ENCODE measurements around the gene CALHM6.

CALHM6 gene

GRCh38 chr6:116467096-116467495 lies 5.9 kb downstream of the CALHM6 start:
- no peak overlapping the region for H2AFZ ChIP-seq (ENCODE audit: low read length)
- H3K9me2 ChIP-seq (replicated peaks; ENCODE audit: insufficient read depth, low read length): no peaks in the 10 kb centered on the region
- no peak overlapping the region for H3K9ac ChIP-seq (ENCODE audit: low read length)
- no peak for DNase-seq
- H3F3A ChIP-seq (ENCODE audit: insufficient read depth, low read length): no peaks in the 10 kb centered on the region
- H3K4me3 ChIP-seq (ENCODE audit: low read length): no peak overlapping the region
- H3K27ac ChIP-seq (ENCODE audit: low read length): no peak overlapping the region
- no peaks in the 10 kb centered on the region for H3K36me3 ChIP-seq (replicated peaks; ENCODE audit: insufficient read depth, low read length)
- no peaks in the 10 kb centered on the region for H4K20me1 ChIP-seq (ENCODE audit: insufficient read depth, low read length)
- peaks cover 5% of the 10 kb centered on the region; the same call in 1 of the 2 replicates for H3K27me3 ChIP-seq (replicated peaks; ENCODE audit: insufficient read depth, low read length)
- H3K4me2 ChIP-seq (ENCODE audit: low read depth, low read length): no peak overlapping the region
- no peaks in the 10 kb centered on the region for H3K9me3 ChIP-seq (replicated peaks; ENCODE audit: insufficient read depth, low read length)
- TF ChIP-seq EZH2phosphoT487 (IDR thresholded peaks at IDR 0.05; ENCODE audit: low read length) (no peak), EZH2 (optimal IDR thresholded peaks at IDR 0.05; ENCODE audit: low read depth, low read length) (no peak), CTCF (IDR thresholded peaks at IDR 0.05; ENCODE audit: low read length) (no peak)
- H3K79me2 ChIP-seq (ENCODE audit: low read length): no peaks in the 10 kb centered on the region
- H3K4me1 ChIP-seq (ENCODE audit: low read length): peaks cover 17% of the 10 kb centered on the region

- Histone ChIP-seq H3K4me3 (ENCODE audit: low read length) (no peak overlapping the region), H3K79me2 (ENCODE audit: low read length) (no peaks in the 10 kb centered on the region), H3K9ac (ENCODE audit: low read length) (no peak overlapping the region), H3K4me1 (ENCODE audit: low read length) (peaks cover 16% of the 10 kb centered on the region), H3K9me3 (replicated peaks; ENCODE audit: insufficient read depth, low read length) (no peaks in the 10 kb centered on the region), H3K36me3 (replicated peaks; ENCODE audit: insufficient read depth, low read length) (no peaks in the 10 kb centered on the region), H2AFZ (ENCODE audit: low read length) (no peak overlapping the region), H3K9me2 (replicated peaks; ENCODE audit: insufficient read depth, low read length) (no peaks in the 10 kb centered on the region), H3K27me3 (replicated peaks; ENCODE audit: insufficient read depth, low read length) (peaks cover 5% of the 10 kb centered on the region; the same call in 1 of the 2 replicates), H3K4me2 (ENCODE audit: low read depth, low read length) (no peak overlapping the region), H3F3A (ENCODE audit: insufficient read depth, low read length) (no peaks in the 10 kb centered on the region), H4K20me1 (ENCODE audit: insufficient read depth, low read length) (no peaks in the 10 kb centered on the region), H3K27ac (ENCODE audit: low read length) (no peak overlapping the region)
- TF ChIP-seq EZH2phosphoT487 (IDR thresholded peaks at IDR 0.05; ENCODE audit: low read length) (no peak), CTCF (IDR thresholded peaks at IDR 0.05; ENCODE audit: low read length) (no peak), EZH2 (optimal IDR thresholded peaks at IDR 0.05; ENCODE audit: low read depth, low read length) (no peak)
- no peak for DNase-seq
These were observed 6.3 kb downstream of the CALHM6 start for GRCh38 chr6:116467514-116467913.

GRCh38 chr6:116468293-116468692 lies 7.1 kb downstream of the CALHM6 start:
- Histone ChIP-seq H2AFZ (ENCODE audit: low read length) (no peak overlapping the region), H3K9ac (ENCODE audit: low read length) (no peak overlapping the region), H3K4me1 (ENCODE audit: low read length) (peaks cover 11% of the 10 kb centered on the region), H3K4me2 (ENCODE audit: low read depth, low read length) (no peak overlapping the region), H3K79me2 (ENCODE audit: low read length) (no peaks in the 10 kb centered on the region), H4K20me1 (ENCODE audit: insufficient read depth, low read length) (no peaks in the 10 kb centered on the region), H3K9me3 (replicated peaks; ENCODE audit: insufficient read depth, low read length) (no peaks in the 10 kb centered on the region), H3F3A (ENCODE audit: insufficient read depth, low read length) (no peaks in the 10 kb centered on the region), H3K36me3 (replicated peaks; ENCODE audit: insufficient read depth, low read length) (no peaks in the 10 kb centered on the region), H3K9me2 (replicated peaks; ENCODE audit: insufficient read depth, low read length) (no peaks in the 10 kb centered on the region), H3K27ac (ENCODE audit: low read length) (no peak overlapping the region), H3K4me3 (ENCODE audit: low read length) (no peak overlapping the region), H3K27me3 (replicated peaks; ENCODE audit: insufficient read depth, low read length) (no peaks in the 10 kb centered on the region)
- no peak for TF ChIP-seq CTCF (IDR thresholded peaks at IDR 0.05; ENCODE audit: low read length)
- TF ChIP-seq EZH2phosphoT487 (IDR thresholded peaks at IDR 0.05; ENCODE audit: low read length): no peak
- TF ChIP-seq EZH2 (optimal IDR thresholded peaks at IDR 0.05; ENCODE audit: low read depth, low read length): no peak
- DNase-seq: no peak
